Tibial nerve (tissue), 4 donors: ENCODE data around the gene DIP2B. TPM values are rescaled to one million over a fixed set of nuclear protein-coding genes. Genes with fewer than 3 reads are reported as not detected.

ENCODE experiments used
- DNase-seq, 2 donors: peaks; one replicate each; pipeline ENCODE4 v3.0.0-alpha.2; 2019; ENCODE audit warnings: low spot score in 2 of 2
- H3K27ac ChIP-seq, 4 donors: fragments of 200-600 bp; sonication (generic) in 3 of 4; one replicate each; pipeline ENCODE4 v1.5.1; 2017 to 2019; ENCODE audit warnings: mild to moderate bottlenecking in 1 of 4
- H3K27me3 ChIP-seq, 2 donors: fragments of 200-600 bp; sonication (generic) in 1 of 2; one replicate each; pipeline versions ENCODE4 v1.5.1 to v1.6.0; 2017 to 2019
- H3K36me3 ChIP-seq, 3 donors: fragments of 200-600 bp; sonication (generic); one replicate each; pipeline ENCODE4 v1.5.1; 2018 to 2019
- H3K4me1 ChIP-seq, 4 donors: fragments of 200-600 bp; sonication (generic) in 3 of 4; one replicate each; pipeline ENCODE4 v1.5.1; 2017 to 2019
- H3K4me3 ChIP-seq, 4 donors: fragments of 200-600 bp; sonication (generic) in 3 of 4; one replicate each; pipeline ENCODE4 v1.5.1; 2017 to 2019; ENCODE audit warnings: mild to moderate bottlenecking in 1 of 4, moderate library complexity in 1 of 4
- H3K9me3 ChIP-seq, 4 donors: fragments of 200-600 bp; sonication (generic) in 3 of 4; one replicate each; pipeline ENCODE4 v1.5.1; 2017 to 2019
- EP300 ChIP-seq, 2 donors: sonication (generic); formaldehyde crosslinking; IDR thresholded peaks; one replicate each; pipeline ENCODE4 v1.6.1; 2017; ENCODE audit warnings: antibody characterized with exemption in 2 of 2, mild to moderate bottlenecking in 1 of 2
- POLR2A ChIP-seq, 2 donors: fragments of 450-650 bp; IDR thresholded peaks; one replicate each; pipeline ENCODE4 v1.6.1; 2017; ENCODE audit warnings: antibody characterized with exemption in 2 of 2, mild to moderate bottlenecking in 2 of 2, moderate library complexity in 2 of 2
- WGBS, 2 donors: methylation state at CpG; one replicate each; pipeline ENCODE4 v1.1.5; 2018; 5-methylcytosine and 5-hydroxymethylcytosine counted together
- total RNA-seq, 4 donors: library from RNA; depleted of rRNA; stranded (reverse); fragments of >200 nt; gene quantifications; one replicate each; pipeline ENCODE4 v1.1.0, GENCODE V29; 2016
- TF ChIP-seq, protein P1 (sequence below), 5 experiments: fragments of 200-600 bp in 3 of 5; fragments of 450-650 bp in 2 of 5; sonication (generic) in 3 of 5; IDR thresholded peaks; one replicate each; pipeline ENCODE4 v1.5.1; 2016 to 2019; ENCODE audit warnings: antibody characterized with exemption in 5 of 5, mild to moderate bottlenecking in 3 of 5, moderate library complexity in 2 of 5

Gene DIP2B
- total RNA-seq, 4 donors from 2014 or later = 38.6 to 59.0 (median 44.8) TPM

GRCh38 chr12:50772470-50772869 is 267.7 kb downstream of the DIP2B start:
- peaks cover 0 to 17% (median 0%) of the 10 kb centered on the region in 3 donors for H3K36me3 ChIP-seq
- no peaks in the 10 kb centered on the region for H3K27me3 ChIP-seq
- WGBS, 2 donors = 96% methylated on average over 5 of the region's 5 CpGs

DNA sequence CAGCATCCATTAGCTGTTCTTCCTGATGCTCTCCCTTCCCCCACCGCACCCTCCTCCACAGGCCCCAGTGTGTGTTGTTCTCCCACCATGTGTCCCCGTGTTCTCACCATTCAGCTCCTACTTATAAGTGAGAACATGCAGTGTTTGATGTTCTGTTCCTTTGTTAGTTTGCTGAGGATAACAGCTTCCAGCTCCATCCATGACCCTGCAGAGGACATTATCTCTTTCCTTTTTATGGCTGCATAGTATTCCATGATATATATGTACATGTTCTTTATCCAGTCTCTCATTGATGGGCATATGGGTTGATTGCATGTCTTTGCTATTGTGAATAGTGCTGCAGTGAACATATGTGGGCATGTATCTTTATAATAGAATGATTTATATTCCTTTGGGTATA is 268.1 kb downstream of the DIP2B start:
- WGBS, 2 donors = 98 to 100% methylated on average over 2 of the region's 2 CpGs
- no peak overlapping the region for H3K27ac ChIP-seq
- peaks cover 0 to 17% (median 0%) of the 10 kb centered on the region in 3 donors for H3K36me3 ChIP-seq
- TF ChIP-seq, protein P1, sequence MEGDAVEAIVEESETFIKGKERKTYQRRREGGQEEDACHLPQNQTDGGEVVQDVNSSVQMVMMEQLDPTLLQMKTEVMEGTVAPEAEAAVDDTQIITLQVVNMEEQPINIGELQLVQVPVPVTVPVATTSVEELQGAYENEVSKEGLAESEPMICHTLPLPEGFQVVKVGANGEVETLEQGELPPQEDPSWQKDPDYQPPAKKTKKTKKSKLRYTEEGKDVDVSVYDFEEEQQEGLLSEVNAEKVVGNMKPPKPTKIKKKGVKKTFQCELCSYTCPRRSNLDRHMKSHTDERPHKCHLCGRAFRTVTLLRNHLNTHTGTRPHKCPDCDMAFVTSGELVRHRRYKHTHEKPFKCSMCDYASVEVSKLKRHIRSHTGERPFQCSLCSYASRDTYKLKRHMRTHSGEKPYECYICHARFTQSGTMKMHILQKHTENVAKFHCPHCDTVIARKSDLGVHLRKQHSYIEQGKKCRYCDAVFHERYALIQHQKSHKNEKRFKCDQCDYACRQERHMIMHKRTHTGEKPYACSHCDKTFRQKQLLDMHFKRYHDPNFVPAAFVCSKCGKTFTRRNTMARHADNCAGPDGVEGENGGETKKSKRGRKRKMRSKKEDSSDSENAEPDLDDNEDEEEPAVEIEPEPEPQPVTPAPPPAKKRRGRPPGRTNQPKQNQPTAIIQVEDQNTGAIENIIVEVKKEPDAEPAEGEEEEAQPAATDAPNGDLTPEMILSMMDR (IDR thresholded peaks at IDR 0.05) = no peak
- TF ChIP-seq POLR2A (IDR thresholded peaks at IDR 0.05) (no peak), EP300 (IDR thresholded peaks at IDR 0.05) (no peak)
- H3K27me3 ChIP-seq = no peaks in the 10 kb centered on the region
- DNase-seq = no peak
- no peaks in the 10 kb centered on the region for H3K9me3 ChIP-seq
- H3K4me1 ChIP-seq = peaks cover 0 to 4% (median 0%) of the 10 kb centered on the region in 4 donors
- H3K4me3 ChIP-seq = no peak overlapping the region

More at GRCh38 chr12:50772470-50772869, 267.7 kb downstream of the DIP2B start:
- TF ChIP-seq, protein P1 (IDR thresholded peaks at IDR 0.05) = no peak
- TF ChIP-seq POLR2A (IDR thresholded peaks at IDR 0.05) = no peak
- TF ChIP-seq EP300 (IDR thresholded peaks at IDR 0.05) = no peak
- no peak overlapping the region for H3K27ac ChIP-seq
- H3K4me1 ChIP-seq = peaks cover 0 to 4% (median 0%) of the 10 kb centered on the region in 4 donors
- H3K9me3 ChIP-seq = no peaks in the 10 kb centered on the region
- no peak for DNase-seq
- no peak overlapping the region for H3K4me3 ChIP-seq

DNA sequence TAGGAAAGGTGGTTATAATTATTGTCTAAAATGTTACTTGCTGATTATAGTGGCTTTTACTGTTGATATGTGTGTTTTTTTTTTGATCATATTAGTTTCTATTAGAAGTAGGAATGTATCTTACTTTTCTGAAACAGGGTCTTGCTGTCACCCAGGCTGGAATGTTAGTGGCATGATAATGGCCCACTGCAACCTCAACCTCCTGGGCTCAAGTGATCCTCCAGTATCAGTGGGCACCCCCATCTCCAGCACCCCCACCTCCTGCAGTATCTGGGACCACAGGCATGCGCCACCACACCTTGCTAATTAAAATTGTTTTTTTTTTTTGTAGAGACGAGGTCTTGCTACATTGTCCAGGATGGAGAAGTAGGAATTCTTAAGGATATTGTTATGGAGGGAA is 270.5 kb downstream of the DIP2B start:
- Histone ChIP-seq H3K27ac (no peak overlapping the region), H3K4me3 (no peak overlapping the region), H3K4me1 (peaks cover 0 to 4% (median 0%) of the 10 kb centered on the region in 4 donors), H3K9me3 (no peaks in the 10 kb centered on the region), H3K27me3 (no peaks in the 10 kb centered on the region), H3K36me3 (peaks cover 0 to 17% (median 0%) of the 10 kb centered on the region in 3 donors)
- DNase-seq = no peak
- no peak for TF ChIP-seq EP300 (IDR thresholded peaks at IDR 0.05)
- TF ChIP-seq, protein P1 (IDR thresholded peaks at IDR 0.05) = no peak
- no peak for TF ChIP-seq POLR2A (IDR thresholded peaks at IDR 0.05)
- 89 to 93% methylated on average over 2 of the region's 2 CpGs for WGBS, 2 donors

DNA sequence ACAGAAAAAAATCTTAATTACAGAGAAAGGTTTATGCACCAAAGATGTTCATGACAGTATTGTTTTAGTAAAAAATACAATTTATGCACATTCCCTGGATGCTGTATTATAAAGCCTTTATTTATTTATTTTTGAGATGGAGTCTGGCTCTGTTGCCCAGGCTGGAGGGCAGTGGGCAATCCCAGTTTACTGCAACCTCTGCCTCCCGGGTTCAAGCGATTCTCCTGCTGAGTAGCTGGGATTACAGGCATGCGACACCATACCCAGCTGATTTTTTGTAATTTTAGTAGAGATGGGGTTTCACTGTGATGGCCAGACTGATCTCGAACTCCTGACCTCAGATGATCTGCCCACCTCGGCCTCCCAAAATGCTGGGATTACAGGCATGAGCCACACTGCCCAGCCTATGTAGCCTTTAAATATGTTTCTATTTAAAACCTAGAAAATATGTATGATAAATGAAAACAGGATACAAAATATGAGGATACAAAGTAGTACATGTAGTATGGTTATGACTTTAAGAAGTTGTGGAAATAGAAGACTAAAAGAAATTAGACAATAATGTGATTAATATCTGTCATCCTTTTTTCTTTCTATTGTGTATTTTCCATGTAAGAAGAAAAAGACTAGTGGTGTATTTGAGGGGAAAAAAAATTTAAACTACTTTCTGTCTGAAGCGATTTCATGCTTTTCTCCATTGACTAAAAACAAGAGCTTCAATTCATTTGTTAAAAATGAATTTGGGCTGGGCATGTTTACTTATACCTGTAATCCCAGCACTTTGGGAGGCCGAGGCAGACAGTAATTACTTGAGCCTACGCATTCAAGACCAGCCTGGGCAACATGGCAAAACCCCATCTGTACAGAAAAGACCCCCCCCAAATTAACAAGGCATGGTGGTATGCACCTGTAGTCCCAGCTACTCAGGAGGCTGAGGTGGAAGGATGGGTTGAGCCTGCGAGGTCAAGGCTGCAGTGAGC is 272.3 kb downstream of the DIP2B start:
- no peak overlapping the region for H3K4me3 ChIP-seq
- H3K36me3 ChIP-seq = peaks cover 0 to 19% (median 0%) of the 10 kb centered on the region in 3 donors
- TF ChIP-seq, protein P1 (IDR thresholded peaks at IDR 0.05) = no peak
- no peak for TF ChIP-seq POLR2A (IDR thresholded peaks at IDR 0.05)
- no peak for TF ChIP-seq EP300 (IDR thresholded peaks at IDR 0.05)
- peaks cover 0 to 4% (median 0%) of the 10 kb centered on the region in 4 donors for H3K4me1 ChIP-seq
- no peaks in the 10 kb centered on the region for H3K9me3 ChIP-seq
- WGBS, 2 donors = 82 to 84% methylated on average over 9 of the region's 9 CpGs
- no peak overlapping the region for H3K27ac ChIP-seq
- DNase-seq = no peak
- no peaks in the 10 kb centered on the region for H3K27me3 ChIP-seq
